Breast epithelium (tissue), 3 donors: ENCODE results near the gene PDX1.

Experiments used
- CTCF ChIP-seq, 3 donors: fragments of 450-650 bp; IDR thresholded peaks; one replicate each; pipeline ENCODE4 v1.5.1; 2016 to 2017; ENCODE audit warnings: antibody characterized with exemption in 3 of 3, mild to moderate bottlenecking in 3 of 3, moderate library complexity in 3 of 3
- POLR2AphosphoS5 ChIP-seq, 3 donors: sonication (generic); formaldehyde crosslinking; IDR thresholded peaks; one replicate each; pipeline ENCODE4 v1.6.1; 2017; ENCODE audit warnings: antibody characterized with exemption in 3 of 3

GRCh38 chr13:27973961-27974662 lies 54.3 kb downstream of the PDX1 start:
- no peak for TF ChIP-seq POLR2AphosphoS5 (IDR thresholded peaks at IDR 0.05)
- TF ChIP-seq CTCF (IDR thresholded peaks at IDR 0.05): no peak
